ENCODE results near the gene CCDC57.

- TF ChIP-seq CTCF (IDR thresholded peaks at IDR 0.05; ENCODE audit: low read length) (no peak), EZH2 (optimal IDR thresholded peaks at IDR 0.05; ENCODE audit: low read depth, low read length) (no peak), EZH2phosphoT487 (IDR thresholded peaks at IDR 0.05; ENCODE audit: low read length) (no peak)
Measured at GRCh38 chr17:82241926-82242697, 29.5 kb upstream of the CCDC57 start.

All from MM.1S (cell line).